ENCODE measurements around the gene ATP6V0A1.
"Not testable (repeated sequence)": the region's sequence is repeated elsewhere in the genome, so short reads cannot be mapped to it uniquely, and the experiment has no call there.

Gene ATP6V0A1

DNA sequence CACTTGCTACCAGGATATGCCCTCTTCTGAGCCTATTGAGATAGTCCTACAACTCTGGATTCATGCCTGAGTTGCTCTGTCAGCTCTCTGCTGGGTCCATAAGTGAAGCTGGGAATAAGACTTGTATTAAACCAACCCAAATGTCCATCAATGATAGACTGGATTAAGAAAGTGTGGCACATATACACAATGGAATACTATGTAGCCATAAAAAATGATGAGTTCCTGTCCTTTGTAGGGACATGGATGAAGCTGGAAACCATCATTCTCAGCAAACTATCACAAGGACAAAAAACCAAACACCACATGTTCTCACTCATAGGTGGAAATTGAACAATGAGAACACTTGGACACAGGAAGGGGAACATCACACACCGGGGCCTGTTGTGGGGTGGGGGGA is 19.1 kb downstream of the ATP6V0A1 start:
- DNase-seq, result not testable (repeated sequence)

DNA sequence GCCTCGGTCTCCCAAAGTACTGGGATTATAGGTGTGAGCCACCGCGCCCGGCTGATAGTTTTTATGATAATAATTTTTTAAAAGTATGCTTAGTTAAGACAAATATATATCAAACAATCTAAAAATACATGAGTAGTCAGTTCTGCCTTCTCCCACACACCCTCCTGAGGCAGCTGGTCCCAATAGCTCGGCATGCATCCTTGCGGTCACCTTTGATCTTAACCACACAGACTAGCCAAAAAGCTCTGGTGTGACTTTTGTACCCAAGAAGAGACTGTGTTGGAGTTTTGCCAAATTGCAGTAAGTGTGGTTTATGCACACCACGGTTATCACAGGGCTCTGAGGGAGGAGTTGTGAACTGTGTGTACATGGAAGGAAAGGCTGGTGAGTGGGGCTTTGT is 25.6 kb downstream of the ATP6V0A1 start:
- peak; percentile 77 for DNase-seq

DNA sequence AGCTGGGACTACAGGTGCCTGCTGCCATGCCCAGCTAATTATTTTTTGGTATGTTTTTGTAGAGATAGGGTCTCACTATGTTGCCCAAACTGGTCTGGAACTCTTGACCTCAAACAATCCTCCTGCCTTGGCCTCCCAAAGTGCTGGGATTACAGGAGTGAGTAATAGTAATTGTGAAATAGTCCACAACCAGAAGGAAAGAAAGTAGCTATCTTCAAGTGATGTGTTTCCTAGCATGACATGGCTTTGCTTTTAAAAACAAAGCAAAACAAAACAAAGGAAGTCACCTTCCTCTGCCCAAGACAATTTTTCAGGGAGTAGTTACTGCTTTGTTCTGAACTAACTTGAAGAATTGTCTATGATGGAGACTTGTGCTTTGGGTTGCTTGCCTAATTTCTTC is 27.0 kb downstream of the ATP6V0A1 start:
- DNase-seq, result no peak

DNA sequence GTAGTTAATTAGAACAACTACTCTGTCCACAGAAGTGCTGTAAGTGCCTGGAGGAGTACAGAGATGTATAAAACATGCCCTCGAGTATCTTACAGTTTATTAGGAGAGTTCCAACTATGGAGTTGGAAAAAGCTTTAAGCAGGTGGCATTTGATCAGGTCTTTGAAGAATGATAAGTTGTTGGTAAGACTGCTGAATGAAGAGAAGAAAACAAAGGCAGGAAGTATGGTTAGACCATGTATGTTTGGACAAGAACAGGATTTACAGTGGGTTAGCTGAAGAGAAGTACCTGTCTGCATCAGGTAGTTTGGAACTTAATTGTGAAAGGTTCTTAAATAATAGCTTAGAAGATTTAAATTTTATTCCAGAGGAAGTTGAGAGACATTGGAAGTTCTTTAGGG is 29.4 kb downstream of the ATP6V0A1 start:
- DNase-seq, result no peak

DNA sequence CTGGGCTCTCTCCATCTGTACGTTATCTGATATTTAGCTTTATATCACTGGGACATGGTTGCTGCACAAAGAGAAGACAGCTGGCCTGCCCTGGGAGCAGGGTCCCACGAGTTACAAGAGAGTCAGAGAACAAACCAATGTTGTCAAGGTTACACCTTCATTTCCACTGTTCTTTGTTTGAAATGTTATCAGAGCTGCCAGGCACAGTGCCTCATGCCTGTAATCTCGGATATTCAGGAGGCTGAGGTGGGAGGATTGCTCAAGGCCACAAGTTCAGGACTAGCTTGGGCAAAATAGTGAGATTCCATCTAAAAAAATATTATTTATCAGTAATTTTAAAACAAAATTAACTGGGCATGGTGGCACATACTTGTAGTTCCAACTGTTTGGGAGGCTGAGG is 34.6 kb downstream of the ATP6V0A1 start:
- DNase-seq, result no peak

DNA sequence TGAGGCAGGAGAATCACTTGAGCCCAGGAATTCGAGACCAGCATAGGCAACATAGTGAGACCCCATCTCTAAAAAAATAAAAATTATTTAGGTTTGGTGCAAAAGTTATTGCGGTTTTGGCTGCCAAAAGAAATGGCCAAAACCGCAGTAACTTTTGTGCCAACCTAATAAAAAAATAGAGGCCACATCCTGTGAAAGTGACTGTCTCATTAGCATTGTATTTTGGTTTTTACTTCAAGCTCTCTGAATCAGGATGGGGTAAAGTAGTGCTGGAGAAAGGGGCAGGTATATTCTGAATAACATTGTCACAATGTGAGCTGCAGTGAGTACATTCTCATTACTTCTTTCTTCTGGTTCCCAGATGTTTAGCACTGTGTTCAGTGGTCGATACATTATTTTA is 36.0 kb downstream of the ATP6V0A1 start:
- DNase-seq, result no peak

DNA sequence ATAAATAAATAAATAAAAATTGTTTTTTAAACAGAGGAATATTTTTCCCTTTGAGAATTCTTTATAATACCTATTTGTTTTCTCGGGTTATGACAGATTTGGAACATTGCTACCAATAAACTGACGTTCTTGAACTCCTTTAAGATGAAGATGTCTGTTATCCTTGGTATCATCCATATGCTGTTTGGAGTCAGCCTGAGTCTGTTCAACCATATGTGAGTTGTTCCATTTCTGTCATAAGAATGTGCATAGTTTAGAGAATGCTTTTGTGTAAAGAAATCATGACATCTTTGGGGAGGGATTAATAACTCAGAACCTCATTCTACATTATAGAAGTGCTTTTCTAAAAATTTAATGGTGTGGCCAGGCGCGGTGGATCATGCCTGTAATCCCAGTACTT is 40.1 kb downstream of the ATP6V0A1 start:
- DNase-seq, result no peak

DNA sequence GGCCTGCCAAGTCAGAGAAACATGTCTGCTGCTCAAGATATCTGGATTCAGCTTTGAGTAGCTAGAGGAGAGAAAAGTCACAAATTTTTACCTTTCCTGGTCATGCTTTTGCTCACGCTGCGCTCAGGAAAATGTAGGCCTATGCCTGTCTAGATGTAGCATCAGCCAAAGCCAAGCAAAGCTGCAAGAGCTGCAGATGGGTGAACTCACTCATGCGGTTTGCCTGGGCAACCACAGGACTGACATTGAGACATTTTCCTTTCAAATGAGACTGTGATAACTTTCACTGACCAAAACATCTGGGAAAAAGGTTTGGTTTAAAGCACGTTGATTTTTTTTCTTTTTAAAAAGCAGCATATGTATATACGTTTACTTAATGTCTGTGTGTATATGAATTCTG is 43.4 kb downstream of the ATP6V0A1 start:
- DNase-seq, result no peak

DNA sequence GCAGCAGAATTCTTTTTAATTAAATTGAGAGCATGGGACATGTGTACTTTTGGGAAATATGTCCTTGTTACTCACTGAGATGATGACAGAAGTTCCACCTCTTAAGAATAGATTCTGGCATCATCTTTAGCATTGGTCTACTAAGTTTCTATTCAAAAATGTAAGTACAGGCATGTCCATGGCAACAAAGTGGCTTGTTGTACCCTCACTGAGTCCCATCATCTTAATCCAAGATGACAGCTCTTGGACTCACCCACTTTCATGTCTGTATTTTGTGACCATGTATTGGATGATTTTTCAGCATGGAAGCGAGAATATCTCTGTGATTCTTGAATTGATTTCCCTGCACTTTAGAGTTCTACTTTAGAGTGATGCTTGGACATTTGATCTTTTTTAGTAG is 44.2 kb downstream of the ATP6V0A1 start:
- DNase-seq, result no peak

DNA sequence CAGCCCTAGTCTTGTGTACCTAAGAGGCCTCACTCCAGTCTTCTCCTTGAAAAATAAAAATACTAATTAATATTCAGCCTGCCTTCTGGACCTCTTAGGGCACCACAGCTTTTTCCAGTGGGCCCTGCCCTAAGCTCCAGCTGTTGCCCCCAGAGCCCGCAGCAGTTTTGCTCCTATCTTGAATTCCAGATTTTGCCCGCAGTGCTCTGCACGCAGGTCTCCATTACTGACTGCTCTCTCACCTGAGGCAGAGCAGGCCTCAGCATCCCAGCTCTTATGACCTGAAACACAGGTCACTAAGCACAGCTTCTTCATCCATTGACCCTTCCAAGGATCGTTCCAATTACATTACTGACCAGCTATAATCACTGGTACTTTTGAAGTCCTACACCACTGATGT is 49.0 kb downstream of the ATP6V0A1 start:
- DNase-seq, result no peak

DNA sequence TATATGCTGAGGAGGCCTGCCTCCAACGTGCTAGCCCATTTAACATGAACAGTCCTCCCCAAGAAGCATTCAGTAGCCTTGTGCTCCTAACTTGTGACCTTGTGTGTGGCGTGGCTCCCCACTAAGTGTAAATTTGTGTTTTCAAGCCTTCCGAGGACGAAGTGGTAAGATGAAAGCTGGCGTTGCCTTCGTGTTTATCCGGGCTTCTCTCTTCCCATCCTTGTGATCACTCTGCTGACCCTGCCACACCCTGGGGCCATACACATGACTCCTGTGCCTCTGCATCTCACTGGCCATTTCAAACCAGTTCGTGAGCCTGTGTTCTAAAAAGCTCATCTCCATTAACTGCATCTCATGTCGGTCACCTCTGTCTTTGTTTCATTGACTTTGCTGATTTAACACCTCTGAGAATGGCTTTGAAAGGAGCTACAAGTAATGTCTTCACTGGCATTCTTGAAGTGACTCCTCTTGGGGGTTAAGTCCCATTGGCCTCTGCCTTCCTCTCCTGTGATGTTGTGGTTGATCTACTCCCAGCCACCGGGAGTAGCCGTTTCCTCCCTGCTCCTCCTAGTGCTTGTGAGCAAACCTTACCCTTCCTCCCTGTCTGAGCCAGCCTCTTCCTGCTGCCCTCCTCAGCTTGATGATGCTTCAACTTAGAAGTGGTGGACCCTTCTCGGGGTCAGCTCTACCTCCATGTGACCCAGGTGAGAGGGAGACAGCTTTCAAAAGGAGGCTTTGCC is 49.9 kb downstream of the ATP6V0A1 start:
- no peak for DNase-seq

DNA sequence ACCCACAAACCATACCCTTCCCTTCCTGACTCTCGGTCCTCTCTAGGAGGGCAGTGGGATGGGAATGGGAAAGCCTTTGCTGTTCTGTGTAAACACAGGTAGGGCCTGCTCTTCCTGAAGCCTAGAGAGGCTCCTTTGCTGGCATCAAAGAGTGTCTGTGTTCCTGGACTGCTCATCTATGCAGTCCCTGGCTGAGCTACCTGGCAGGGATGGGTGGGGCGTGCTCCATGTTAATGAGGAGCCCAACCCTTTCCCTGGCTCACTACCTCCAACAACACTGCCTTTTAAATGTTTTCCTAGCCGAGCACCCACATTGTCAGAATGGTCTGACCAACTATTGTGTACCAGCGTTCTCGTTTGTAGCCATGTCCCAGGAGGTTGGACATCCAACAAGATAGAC is 50.7 kb downstream of the ATP6V0A1 start:
- no peak for DNase-seq

DNA sequence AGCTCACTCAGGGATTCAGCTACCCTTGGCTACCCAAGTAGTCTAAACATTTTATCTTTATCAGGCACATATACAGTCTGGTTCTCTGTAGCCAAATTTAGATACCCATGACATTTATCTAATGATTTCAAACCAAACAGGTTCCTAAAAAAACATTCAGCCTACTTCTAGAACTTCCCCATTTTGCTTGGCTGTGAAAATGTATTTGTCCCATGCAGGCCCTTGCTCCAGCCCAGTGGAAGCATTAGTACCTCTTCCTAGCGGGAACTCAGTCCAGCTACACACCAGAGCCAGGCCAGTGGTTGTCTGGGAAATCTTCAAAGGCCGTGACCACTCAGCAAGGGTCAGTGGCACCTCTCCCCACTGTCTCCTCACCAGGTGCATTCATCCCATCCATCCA is 51.2 kb downstream of the ATP6V0A1 start:
- DNase-seq, result no peak

DNA sequence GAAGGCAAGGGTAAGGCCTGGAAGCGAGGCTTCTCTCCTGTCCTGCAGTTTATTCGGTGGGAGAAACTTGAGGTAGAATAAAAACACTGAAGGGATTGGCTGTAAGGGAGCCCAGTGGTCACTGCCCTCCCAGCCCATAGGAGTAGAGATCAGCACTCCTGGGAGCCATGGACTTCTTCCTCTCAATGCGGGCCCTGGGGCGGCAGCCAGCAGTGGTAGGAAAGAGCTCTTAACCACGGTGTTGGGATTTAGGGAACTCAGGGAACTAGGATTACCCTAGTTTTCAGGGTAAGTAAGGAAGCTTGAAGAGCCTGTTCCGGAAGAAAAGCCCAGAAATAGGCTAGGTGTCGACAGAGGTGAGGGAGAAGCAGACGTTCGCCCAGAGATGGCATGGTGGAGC is 53.6 kb downstream of the ATP6V0A1 start:
- DNase-seq, result no peak

DNA sequence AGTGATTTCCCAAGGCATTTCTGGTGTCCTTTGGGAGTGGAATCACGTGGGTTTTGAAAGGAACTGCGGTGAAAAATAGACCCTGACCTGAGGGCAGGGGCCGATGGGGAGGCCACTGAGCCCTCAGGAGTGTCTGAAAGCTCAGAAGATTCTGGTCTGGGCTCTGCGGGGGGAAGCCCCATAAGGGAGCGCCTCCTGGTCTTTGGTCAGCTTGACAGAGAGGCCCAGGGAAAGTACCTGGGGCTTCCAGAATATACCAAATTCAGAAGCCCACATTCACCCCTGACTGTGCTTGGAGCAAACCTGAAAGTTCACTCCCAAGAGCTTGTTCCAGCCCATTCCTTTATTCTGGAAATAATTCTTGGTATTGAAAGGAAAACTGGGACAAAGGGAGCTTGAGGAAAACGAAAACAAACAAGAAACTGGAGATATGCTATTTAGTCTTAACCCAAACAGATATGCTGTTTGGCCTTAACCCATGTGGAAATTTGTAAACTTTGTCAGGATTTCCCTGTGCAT is 54.1 kb downstream of the ATP6V0A1 start:
- no peak for DNase-seq

DNA sequence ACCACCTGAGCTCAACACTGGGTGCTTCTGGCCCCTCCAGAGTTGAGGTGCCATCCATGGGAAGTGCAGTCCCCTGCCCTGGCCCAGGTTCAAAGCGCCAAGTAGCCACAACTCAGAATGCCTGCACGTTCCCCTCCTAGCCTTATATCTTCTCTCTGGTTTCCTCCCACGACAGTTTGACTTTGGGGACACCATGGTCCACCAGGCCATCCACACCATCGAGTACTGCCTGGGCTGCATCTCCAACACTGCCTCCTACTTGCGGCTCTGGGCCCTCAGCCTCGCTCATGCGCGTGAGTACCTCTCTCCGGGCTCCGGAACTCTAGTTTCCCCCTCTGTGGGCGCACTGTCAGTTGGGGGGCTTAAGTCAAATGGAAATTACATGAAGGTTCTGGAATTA is 55.0 kb downstream of the ATP6V0A1 start:
- no peak for DNase-seq

DNA sequence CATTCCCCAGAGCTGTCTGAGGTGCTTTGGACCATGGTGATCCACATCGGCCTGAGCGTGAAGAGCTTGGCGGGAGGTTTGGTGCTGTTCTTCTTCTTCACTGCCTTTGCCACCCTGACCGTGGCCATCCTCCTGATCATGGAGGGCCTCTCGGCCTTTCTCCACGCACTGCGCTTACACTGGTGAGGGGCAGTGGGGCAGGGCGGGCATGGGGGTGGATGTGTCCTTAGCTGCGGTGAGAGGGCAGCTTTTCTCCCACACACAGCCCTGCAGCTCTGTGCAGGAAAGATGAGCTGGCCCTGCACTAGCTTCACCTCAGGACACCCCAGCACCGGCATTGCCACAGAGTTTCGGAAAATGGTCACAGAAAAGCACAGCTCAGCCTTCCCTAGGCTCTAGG is 55.6 kb downstream of the ATP6V0A1 start:
- no peak for DNase-seq

DNA sequence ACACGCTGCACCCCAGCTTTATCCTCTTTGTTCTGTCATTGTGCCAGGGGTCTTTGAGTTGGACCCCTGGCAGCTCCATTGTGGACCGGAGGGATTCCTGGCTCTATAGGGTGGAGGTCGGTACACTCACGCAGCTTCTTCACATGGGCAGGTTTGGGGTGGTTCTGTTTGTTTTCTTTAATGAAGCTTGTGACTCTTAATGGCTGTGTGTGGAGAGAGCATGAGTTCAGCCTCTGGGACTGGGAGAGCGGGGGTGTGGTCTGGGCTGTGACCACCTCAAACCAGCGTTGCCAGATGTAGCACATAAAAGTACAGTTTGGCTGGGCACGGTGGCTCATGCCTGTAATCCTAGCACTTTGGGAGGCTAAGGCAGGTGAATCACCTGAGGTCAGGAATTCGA is 56.2 kb downstream of the ATP6V0A1 start:
- DNase-seq, result no peak

DNA sequence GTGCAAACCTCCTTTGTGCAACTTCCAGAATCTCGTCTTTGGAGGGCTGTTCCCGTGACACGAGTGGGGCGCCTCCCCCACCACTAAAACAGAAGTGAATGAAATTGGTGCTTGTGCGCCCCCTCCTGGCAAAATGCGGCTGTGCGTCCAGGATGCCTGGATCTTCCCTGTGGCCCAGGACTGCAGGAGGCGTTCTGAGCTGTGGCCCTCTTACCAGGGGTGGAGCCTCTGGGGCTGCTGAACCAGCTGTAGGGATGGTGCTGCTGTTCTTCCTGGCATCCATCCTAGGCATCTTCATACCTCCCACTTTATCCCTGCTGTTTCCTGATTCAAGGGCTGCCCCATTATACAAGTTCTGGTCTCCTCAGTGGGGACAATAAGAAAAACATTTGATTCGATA is 58.8 kb downstream of the ATP6V0A1 start:
- DNase-seq, result peak; percentile 93

DNA sequence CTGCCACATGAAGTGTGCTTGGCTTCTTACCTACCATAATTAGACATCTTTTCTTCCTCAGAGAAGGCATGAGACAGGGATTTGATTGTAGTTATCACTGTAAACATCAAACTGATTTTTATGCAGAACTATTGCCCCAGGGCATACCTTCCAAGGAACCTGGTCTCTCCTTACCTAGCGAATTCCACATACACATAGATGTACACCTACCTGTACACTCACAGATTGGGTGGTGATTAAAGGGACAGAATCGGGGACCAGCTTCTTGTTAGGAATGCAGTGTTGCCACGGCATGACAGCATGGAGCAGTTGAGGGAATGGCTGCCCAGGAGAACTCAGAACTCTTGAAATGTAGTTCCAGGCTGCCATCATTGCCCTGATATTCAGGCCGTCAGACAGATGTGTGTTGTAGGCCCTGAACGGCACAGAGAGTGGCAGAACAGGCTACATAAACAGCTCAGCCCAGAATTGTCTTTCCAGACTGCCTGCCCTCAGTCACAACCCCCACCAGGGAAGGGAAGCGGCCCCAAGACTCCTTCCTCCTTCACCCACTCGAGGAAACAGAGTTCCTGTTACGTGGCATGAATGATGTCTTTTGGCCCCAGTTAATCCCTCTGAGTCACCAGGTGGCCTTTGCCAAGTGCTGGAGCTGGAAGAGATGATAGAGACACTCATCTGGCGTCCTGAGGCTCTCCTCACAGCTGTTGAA is 59.5 kb downstream of the ATP6V0A1 start:
- DNase-seq, result no peak

DNA sequence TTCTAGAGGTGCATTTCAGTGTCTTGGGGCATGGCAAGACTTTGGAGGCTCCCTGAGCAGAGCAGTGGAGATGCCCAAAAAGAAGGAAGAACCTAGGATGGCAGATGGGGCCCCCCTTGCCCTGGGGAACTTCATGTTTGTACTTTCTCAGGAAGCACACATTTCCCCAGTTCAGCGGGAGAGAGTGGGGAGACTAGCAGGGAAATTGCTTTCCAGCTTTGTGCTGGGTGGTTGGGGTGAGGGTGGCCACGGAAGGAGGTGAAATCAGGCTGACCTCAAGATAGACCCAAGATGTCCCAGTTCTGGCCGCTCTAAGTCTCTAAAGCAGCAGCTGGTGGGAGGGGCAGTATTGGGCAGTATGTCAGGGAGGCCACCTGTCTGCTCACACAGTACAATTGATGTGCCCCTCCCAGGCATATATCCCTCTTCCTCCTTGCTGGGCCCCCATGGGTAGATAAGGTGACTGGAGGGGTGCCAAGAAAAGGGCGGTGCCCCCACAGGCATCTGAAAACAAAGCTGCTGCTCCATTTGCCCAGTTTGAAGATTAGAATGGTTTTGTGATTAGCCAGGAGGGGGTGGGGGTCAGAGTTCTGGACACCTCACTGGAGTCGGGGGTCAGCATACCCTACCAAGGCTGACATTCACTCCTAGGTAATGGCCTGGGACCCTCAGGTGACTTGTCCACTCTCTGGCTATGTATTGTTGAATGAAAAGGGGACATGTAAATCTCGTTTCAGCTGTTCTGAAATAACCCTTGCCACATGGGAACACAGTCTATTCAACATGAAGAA is 60.3 kb downstream of the ATP6V0A1 start:
- DNase-seq, result no peak

DNA sequence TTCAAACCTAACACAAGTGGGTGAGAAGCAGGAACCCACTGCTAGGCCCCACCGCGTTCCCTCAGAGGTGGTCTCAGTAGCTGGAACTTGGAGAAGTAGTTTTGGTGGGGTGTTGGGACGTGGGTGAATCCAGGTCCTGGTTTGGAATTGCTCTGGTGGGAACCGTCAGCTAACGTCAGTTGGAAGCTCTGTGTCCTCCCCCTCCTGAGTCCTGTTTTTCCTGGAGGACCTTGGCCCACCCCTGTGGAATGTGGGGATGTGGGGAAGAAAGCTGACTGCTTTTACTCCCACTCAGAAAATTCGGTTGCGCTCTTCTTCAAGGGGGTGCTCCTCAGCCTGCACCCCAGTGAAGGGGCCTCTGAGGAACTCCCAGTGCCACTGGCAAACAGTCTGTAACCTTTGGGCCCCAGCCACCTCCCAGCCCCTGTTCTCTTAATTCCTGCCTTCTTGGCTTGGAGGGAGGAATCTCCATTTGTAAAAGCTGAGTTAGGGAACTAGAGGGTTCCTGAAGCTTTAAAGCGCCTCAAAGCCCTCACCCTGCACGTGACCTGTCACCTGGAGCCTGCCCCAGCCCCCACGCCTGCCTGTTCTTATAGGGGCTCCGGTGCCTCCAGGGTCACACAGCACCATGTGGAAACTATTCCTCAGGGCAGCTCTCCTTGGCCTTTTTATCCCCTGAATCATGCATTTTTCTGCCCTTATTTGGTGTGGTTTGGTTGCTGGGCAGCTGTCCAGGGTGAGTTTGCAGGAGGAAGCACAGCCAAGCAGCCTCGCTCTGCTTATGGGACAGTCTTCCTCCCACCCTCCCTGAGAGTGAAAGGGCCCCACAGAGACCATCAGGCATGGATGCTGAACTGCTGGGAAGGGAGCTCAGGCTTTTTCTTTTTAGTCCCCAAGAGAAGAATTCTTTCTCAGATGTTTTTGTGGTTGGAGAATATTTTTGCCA is 61.1 kb downstream of the ATP6V0A1 start:
- no peak for DNase-seq

DNA sequence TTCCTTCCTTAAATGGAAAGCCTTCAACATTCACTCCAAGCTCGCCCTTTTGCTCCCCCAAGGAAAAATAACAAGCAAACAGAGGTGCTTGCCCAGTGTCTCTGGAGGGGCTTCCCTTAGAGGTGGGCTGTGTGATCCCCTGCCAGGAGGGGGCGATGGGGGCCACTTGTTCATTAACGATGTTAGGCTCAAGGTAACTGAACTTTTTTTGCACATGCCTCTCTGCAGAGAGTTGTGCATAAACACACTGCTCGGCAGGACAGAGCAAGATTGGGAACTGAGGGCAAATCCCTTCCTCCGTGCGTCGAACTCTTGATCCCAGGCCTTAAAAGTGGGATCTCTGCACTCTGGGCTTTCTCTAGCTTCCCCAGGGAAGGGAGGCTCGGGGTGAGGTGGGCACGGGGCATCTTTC is 61.9 kb downstream of the ATP6V0A1 start:
- peak; percentile 65 for DNase-seq
